Fibroblast of villous mesenchyme (primary cell): ENCODE data around the gene SLC38A1. TPM values are rescaled to one million over a fixed set of nuclear protein-coding genes. Genes with fewer than 3 reads are reported as not detected.
"Not testable (repeated sequence)": the region's sequence is repeated elsewhere in the genome, so short reads cannot be mapped to it uniquely, and the experiment has no call there.

Experiments
- DNase-seq: peaks from one replicate; pipeline ENCODE4 v3.0.0-alpha.2; 2010; ENCODE audit warnings: low read depth
- H3K4me3 ChIP-seq: 2 replicates; pipeline ENCODE4 v1.5.1; 2011; ENCODE audit warnings: low read depth, mild to moderate bottlenecking, low read length
- CTCF ChIP-seq: IDR thresholded peaks from 2 replicates; pipeline ENCODE4 v1.5.1; 2012; ENCODE audit warnings: low read depth, mild to moderate bottlenecking, low read length; ENCODE audit not compliant: insufficient read depth
- total RNA-seq: library from RNA; depleted of rRNA; stranded (reverse); fragments of >200 nt; gene quantifications from 2 replicates; pipeline ENCODE4 v1.2.3, GENCODE V29; 2012

SLC38A1 gene
- total RNA-seq, 1 donor = 149 TPM

GRCh38 chr12:46298261-46298660 is 29.4 kb upstream of the SLC38A1 start:
- no peak overlapping the region for H3K4me3 ChIP-seq
- no peak for TF ChIP-seq CTCF
- no peak for DNase-seq

GRCh38 chr12:46296822-46297221 is 28.0 kb upstream of the SLC38A1 start:
- no peak overlapping the region for H3K4me3 ChIP-seq
- TF ChIP-seq CTCF = no peak
- DNase-seq = no peak

- H3K4me3 ChIP-seq = no peak overlapping the region
- TF ChIP-seq CTCF = peak; percentile 30
- peak; percentile 7 for DNase-seq
Observed at GRCh38 chr12:46292754-46293402, 24.0 kb upstream of the SLC38A1 start.

- not testable (repeated sequence) for DNase-seq
Observed at GRCh38 chr12:46291953-46292352, 23.1 kb upstream of the SLC38A1 start.

GRCh38 chr12:46285177-46285576 is 16.3 kb upstream of the SLC38A1 start:
- DNase-seq, H3K4me3 ChIP-seq: not testable (repeated sequence)

More at GRCh38 chr12:46291953-46292352, 23.1 kb upstream of the SLC38A1 start:
- not testable (repeated sequence) for H3K4me3 ChIP-seq

- no peak for DNase-seq
- no peak overlapping the region for H3K4me3 ChIP-seq
- TF ChIP-seq CTCF = no peak
Observed at GRCh38 chr12:46282829-46283228, 14.0 kb upstream of the SLC38A1 start.

- TF ChIP-seq CTCF = no peak
- DNase-seq = no peak
- H3K4me3 ChIP-seq = no peak overlapping the region
Observed at GRCh38 chr12:46276756-46277155, 7.9 kb upstream of the SLC38A1 start.

GRCh38 chr12:46271863-46272262 is 3.0 kb upstream of the SLC38A1 start:
- TF ChIP-seq CTCF = no peak
- no peak for DNase-seq
- H3K4me3 ChIP-seq = no peak overlapping the region
